ENCODE results near the gene TCEA2. TPM values are rescaled to one million over a fixed set of nuclear protein-coding genes. Genes with fewer than 3 reads are reported as not detected.

The TCEA2 gene
- total and polyA plus RNA-seq, 2 of the 13 experiments (the other 11 are each of a cell fraction or from before 2014, with no cell fraction given): 28.1 to 33.7 TPM

GRCh38 chr20:64023361-64024140, 39.4 kb upstream of the TCEA2 start (continued):
- TF ChIP-seq, protein P1, sequence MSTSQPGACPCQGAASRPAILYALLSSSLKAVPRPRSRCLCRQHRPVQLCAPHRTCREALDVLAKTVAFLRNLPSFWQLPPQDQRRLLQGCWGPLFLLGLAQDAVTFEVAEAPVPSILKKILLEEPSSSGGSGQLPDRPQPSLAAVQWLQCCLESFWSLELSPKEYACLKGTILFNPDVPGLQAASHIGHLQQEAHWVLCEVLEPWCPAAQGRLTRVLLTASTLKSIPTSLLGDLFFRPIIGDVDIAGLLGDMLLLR (CRISPR knock-in tag; IDR thresholded peaks at IDR 0.05): peak; percentile 80; the same call in 1 of the 2 replicates
- TF ChIP-seq, protein P2, sequence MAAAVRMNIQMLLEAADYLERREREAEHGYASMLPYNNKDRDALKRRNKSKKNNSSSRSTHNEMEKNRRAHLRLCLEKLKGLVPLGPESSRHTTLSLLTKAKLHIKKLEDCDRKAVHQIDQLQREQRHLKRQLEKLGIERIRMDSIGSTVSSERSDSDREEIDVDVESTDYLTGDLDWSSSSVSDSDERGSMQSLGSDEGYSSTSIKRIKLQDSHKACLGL (CRISPR knock-in tag; IDR thresholded peaks at IDR 0.05): peak; percentile 69; the same call in 1 of the 2 replicates
- TF ChIP-seq POGZ (CRISPR knock-in tag; IDR thresholded peaks at IDR 0.05): peak; percentile 47
- no peak for TF ChIP-seq ZNF510 (CRISPR knock-in tag; IDR thresholded peaks at IDR 0.05; ENCODE audit: low read depth)
- TF ChIP-seq, protein P3, sequence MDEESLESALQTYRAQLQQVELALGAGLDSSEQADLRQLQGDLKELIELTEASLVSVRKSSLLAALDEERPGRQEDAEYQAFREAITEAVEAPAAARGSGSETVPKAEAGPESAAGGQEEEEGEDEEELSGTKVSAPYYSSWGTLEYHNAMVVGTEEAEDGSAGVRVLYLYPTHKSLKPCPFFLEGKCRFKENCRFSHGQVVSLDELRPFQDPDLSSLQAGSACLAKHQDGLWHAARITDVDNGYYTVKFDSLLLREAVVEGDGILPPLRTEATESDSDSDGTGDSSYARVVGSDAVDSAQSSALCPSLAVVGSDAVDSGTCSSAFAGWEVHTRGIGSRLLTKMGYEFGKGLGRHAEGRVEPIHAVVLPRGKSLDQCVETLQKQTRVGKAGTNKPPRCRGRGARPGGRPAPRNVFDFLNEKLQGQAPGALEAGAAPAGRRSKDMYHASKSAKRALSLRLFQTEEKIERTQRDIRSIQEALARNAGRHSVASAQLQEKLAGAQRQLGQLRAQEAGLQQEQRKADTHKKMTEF (CRISPR knock-in tag; IDR thresholded peaks at IDR 0.05): no peak
- no peak for TF ChIP-seq TBX2 (CRISPR knock-in tag; IDR thresholded peaks at IDR 0.05; ENCODE audit: borderline replicate concordance)
- peak; percentile 91; the same call in 1 of the 2 replicates for TF ChIP-seq AHR (CRISPR knock-in tag; IDR thresholded peaks at IDR 0.05)
- TF ChIP-seq DDIT3 (CRISPR knock-in tag; IDR thresholded peaks at IDR 0.05): no peak
- TF ChIP-seq KDM3A (CRISPR knock-in tag; IDR thresholded peaks at IDR 0.05; ENCODE audit: low read depth): no peak; the same call in 1 of the 2 replicates
- TF ChIP-seq TFE3 (CRISPR knock-in tag; IDR thresholded peaks at IDR 0.05): no peak; the same call in 1 of the 2 replicates
- no peak for TF ChIP-seq HBP1 (CRISPR knock-in tag; IDR thresholded peaks at IDR 0.05; ENCODE audit: low read depth)
- no peak for TF ChIP-seq MEIS2 (CRISPR knock-in tag; IDR thresholded peaks at IDR 0.05)
- no peak for TF ChIP-seq PHF20 (CRISPR knock-in tag; IDR thresholded peaks at IDR 0.05)
- no peak; the same call in 1 of the 2 replicates for TF ChIP-seq ZNF431 (CRISPR knock-in tag; IDR thresholded peaks at IDR 0.05; ENCODE audit: borderline replicate concordance, low read depth)
- no peak for TF ChIP-seq ZNF350 (CRISPR knock-in tag; IDR thresholded peaks at IDR 0.05; ENCODE audit: borderline replicate concordance, low read depth)
- TF ChIP-seq SYNCRIP (IDR thresholded peaks at IDR 0.05; ENCODE audit: insufficient read depth, low read depth, low read length): no peak
- no peak for TF ChIP-seq ZNF432 (CRISPR knock-in tag; IDR thresholded peaks at IDR 0.05; ENCODE audit: borderline replicate concordance)
- TF ChIP-seq KLF16 (CRISPR knock-in tag; IDR thresholded peaks at IDR 0.05): no peak; a peak in 1 of 4 replicates
- no peak; the same call in none of the 2 replicates for TF ChIP-seq MEF2D (CRISPR knock-in tag; IDR thresholded peaks at IDR 0.05)
- TF ChIP-seq ZNF589 (CRISPR knock-in tag; conservative IDR thresholded peaks at IDR 0.05): no peak
- TF ChIP-seq, protein P4, sequence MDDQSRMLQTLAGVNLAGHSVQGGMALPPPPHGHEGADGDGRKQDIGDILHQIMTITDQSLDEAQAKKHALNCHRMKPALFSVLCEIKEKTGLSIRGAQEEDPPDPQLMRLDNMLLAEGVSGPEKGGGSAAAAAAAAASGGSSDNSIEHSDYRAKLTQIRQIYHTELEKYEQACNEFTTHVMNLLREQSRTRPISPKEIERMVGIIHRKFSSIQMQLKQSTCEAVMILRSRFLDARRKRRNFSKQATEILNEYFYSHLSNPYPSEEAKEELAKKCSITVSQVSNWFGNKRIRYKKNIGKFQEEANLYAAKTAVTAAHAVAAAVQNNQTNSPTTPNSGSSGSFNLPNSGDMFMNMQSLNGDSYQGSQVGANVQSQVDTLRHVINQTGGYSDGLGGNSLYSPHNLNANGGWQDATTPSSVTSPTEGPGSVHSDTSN (CRISPR knock-in tag; IDR thresholded peaks at IDR 0.05; ENCODE audit: borderline replicate concordance): no peak
- TF ChIP-seq PHF8 (CRISPR knock-in tag; IDR thresholded peaks at IDR 0.05): no peak
